WTC11 (cell line): ENCODE measurements around the gene CLNK. TPM values are rescaled to one million over a fixed set of nuclear protein-coding genes. Genes with fewer than 3 reads are reported as not detected.

Source experiments
- ATAC-seq: fragments of 200-7000 bp; cut with Tn5 transposase; 2 replicates; pipeline ENCODE4 v1.10.0; 2021; ENCODE audit warnings: mild to moderate bottlenecking, moderate library complexity
- CTCF ChIA-PET: fragments of 300-600 bp; sonication (Branson Sonifier 250); formaldehyde crosslinking; loops from one replicate; lab custom pipeline; 2021; ENCODE audit warnings: antibody characterized with exemption; lab: Charles Lee
- POLR2A ChIA-PET: fragments of 350-600 bp; sonication (Branson Sonifier 250); formaldehyde crosslinking; loops from one replicate; lab custom pipeline; 2021; ENCODE audit warnings: antibody characterized with exemption; lab: Charles Lee
- DNase-seq: peaks from one replicate; pipeline ENCODE4 v3.0.0; 2021; ENCODE audit warnings: low spot score
- H3K27ac Mint-ChIP-seq: 2 replicates; pipeline ENCODE4 v1.8.0; 2021; ENCODE audit warnings: mixed read lengths
- H3K27me3 Mint-ChIP-seq: 2 replicates; pipeline ENCODE4 v1.8.0; 2021; ENCODE audit warnings: low read depth, mild to moderate bottlenecking, moderate library complexity, mixed read lengths
- H3K36me3 Mint-ChIP-seq: 2 replicates; pipeline ENCODE4 v1.8.0; 2021; ENCODE audit warnings: mixed read lengths
- H3K4me1 Mint-ChIP-seq: 2 replicates; pipeline ENCODE4 v1.8.0; 2022; ENCODE audit warnings: mixed read lengths
- H3K4me3 Mint-ChIP-seq: 2 replicates; pipeline ENCODE4 v1.8.0; 2021; ENCODE audit warnings: mild to moderate bottlenecking, moderate library complexity, mixed read lengths
- H3K9me3 Mint-ChIP-seq: 2 replicates; pipeline ENCODE4 v1.8.0; 2021; ENCODE audit warnings: mixed read lengths
- ATF1 ChIP-seq: sonication (generic); formaldehyde crosslinking; IDR thresholded peaks from 2 replicates; pipeline ENCODE4 v1.8.1; 2023; ENCODE audit warnings: mild to moderate bottlenecking, moderate library complexity, missing genetic modification reagents
- ATF2 ChIP-seq: sonication (generic); formaldehyde crosslinking; IDR thresholded peaks from 2 replicates; pipeline ENCODE4 v1.8.1; 2022; ENCODE audit warnings: low read depth, missing genetic modification reagents, borderline replicate concordance
- CBFB ChIP-seq: sonication (generic); formaldehyde crosslinking; IDR thresholded peaks from 2 replicates; pipeline ENCODE4 v1.8.1; 2022; ENCODE audit warnings: mild to moderate bottlenecking, low read depth, missing genetic modification reagents
- CREB1 ChIP-seq: sonication (generic); formaldehyde crosslinking; IDR thresholded peaks from 2 replicates; pipeline ENCODE4 v1.8.0; 2023; ENCODE audit warnings: mild to moderate bottlenecking, missing genetic modification reagents
- CTCF ChIP-seq: fragments of 200-600 bp; IDR thresholded peaks from 2 replicates; pipeline ENCODE4 v1.8.0; 2022; ENCODE audit warnings: antibody characterized with exemption
- E2F1 ChIP-seq: sonication (generic); formaldehyde crosslinking; IDR thresholded peaks from 2 replicates; pipeline ENCODE4 v1.8.0; 2022; ENCODE audit warnings: mild to moderate bottlenecking, missing genetic modification reagents
- E2F5 ChIP-seq: sonication (generic); formaldehyde crosslinking; IDR thresholded peaks from 2 replicates; pipeline ENCODE4 v1.8.1; 2022; ENCODE audit warnings: mild to moderate bottlenecking, moderate library complexity, missing genetic modification reagents
- ELF4 ChIP-seq: sonication (generic); formaldehyde crosslinking; IDR thresholded peaks from 2 replicates; pipeline ENCODE4 v1.8.1; 2022; ENCODE audit warnings: low read depth, mild to moderate bottlenecking, moderate library complexity, missing genetic modification reagents
- ETV6 ChIP-seq: sonication (generic); formaldehyde crosslinking; IDR thresholded peaks from 2 replicates; pipeline ENCODE4 v1.8.1; 2022; ENCODE audit warnings: mild to moderate bottlenecking, missing genetic modification reagents
- FOXJ3 ChIP-seq: sonication (generic); formaldehyde crosslinking; IDR thresholded peaks from 2 replicates; pipeline ENCODE4 v1.9.0; 2021; ENCODE audit warnings: missing genetic modification reagents, mild to moderate bottlenecking, borderline replicate concordance
- FOXK1 ChIP-seq: sonication (generic); formaldehyde crosslinking; IDR thresholded peaks from 2 replicates; pipeline ENCODE4 v1.8.0; 2022; ENCODE audit warnings: mild to moderate bottlenecking, moderate library complexity, missing genetic modification reagents
- IRF1 ChIP-seq: sonication (generic); formaldehyde crosslinking; IDR thresholded peaks from 2 replicates; pipeline ENCODE4 v1.8.0; 2023; ENCODE audit warnings: missing genetic modification reagents
- MAX ChIP-seq: sonication (generic); formaldehyde crosslinking; IDR thresholded peaks from 2 replicates; pipeline ENCODE4 v1.8.0; 2022; ENCODE audit warnings: mild to moderate bottlenecking, missing genetic modification reagents
- MYBL2 ChIP-seq: sonication (generic); formaldehyde crosslinking; IDR thresholded peaks from 2 replicates; pipeline ENCODE4 v1.8.1; 2023; ENCODE audit warnings: mild to moderate bottlenecking, moderate library complexity, missing genetic modification reagents
- NFE2L1 ChIP-seq: sonication (generic); formaldehyde crosslinking; IDR thresholded peaks from 2 replicates; pipeline ENCODE4 v1.8.1; 2023; ENCODE audit warnings: missing genetic modification reagents
- NFYB ChIP-seq: sonication (generic); formaldehyde crosslinking; conservative IDR thresholded peaks from 2 replicates; pipeline ENCODE4 v1.8.0; 2022; ENCODE audit warnings: low read depth, missing genetic modification reagents
- NR3C1 ChIP-seq: sonication (generic); formaldehyde crosslinking; conservative IDR thresholded peaks from 2 replicates; pipeline ENCODE4 v1.8.1; 2023; ENCODE audit warnings: low read depth, mild to moderate bottlenecking, missing genetic modification reagents
- PREB ChIP-seq: sonication (generic); formaldehyde crosslinking; IDR thresholded peaks from 2 replicates; pipeline ENCODE4 v1.8.1; 2022; ENCODE audit warnings: mild to moderate bottlenecking, missing genetic modification reagents, moderate library complexity, borderline replicate concordance
- SP1 ChIP-seq: sonication (generic); formaldehyde crosslinking; conservative IDR thresholded peaks from 2 replicates; pipeline ENCODE4 v1.8.1; 2022; ENCODE audit warnings: missing genetic modification reagents
- ZBTB21 ChIP-seq: sonication (generic); formaldehyde crosslinking; IDR thresholded peaks from 2 replicates; pipeline ENCODE4 v1.8.1; 2023; ENCODE audit warnings: mild to moderate bottlenecking, missing genetic modification reagents, borderline replicate concordance
- ZNF121 ChIP-seq: sonication (generic); formaldehyde crosslinking; IDR thresholded peaks from 2 replicates; pipeline ENCODE4 v1.8.0; 2023; ENCODE audit warnings: missing genetic modification reagents
- ZNF423 ChIP-seq: fragments of 250-450 bp; sonication (Bioruptor Pico); IDR thresholded peaks from 2 replicates; pipeline ENCODE4 v2.1.2; 2022; ENCODE audit warnings: mild to moderate bottlenecking, moderate library complexity
- ZNF512 ChIP-seq: sonication (generic); formaldehyde crosslinking; IDR thresholded peaks from 2 replicates; pipeline ENCODE4 v1.8.1; 2022; ENCODE audit warnings: missing genetic modification reagents, borderline replicate concordance
- total RNA-seq: library from RNA; stranded (reverse); gene quantifications from 3 replicates; pipeline ENCODE4 v1.2.3, GENCODE V29; 2021

The CLNK gene
- total RNA-seq, 1 experiment from 2014 or later = not detected

GRCh38 chr4:10461850-10462400, 222.6 kb downstream of the CLNK start:
- ChIA-PET POLR2A (no interaction called here), CTCF (interaction anchor here (0.8 to 2.2 kb wide), 42 partner anchors 9 to 1452 kb away, joined by 3 to 47 read pairs (median 5); no protein-coding TSS in a partner anchor)
- TF ChIP-seq E2F1 (CRISPR knock-in tag) = no peak
- no peak for TF ChIP-seq CREB1
- TF ChIP-seq SP1 (CRISPR knock-in tag) = no peak
- TF ChIP-seq CBFB (CRISPR knock-in tag) = no peak
- no peak for TF ChIP-seq ZBTB21
- no peak for TF ChIP-seq ATF1
- TF ChIP-seq ATF2 (CRISPR knock-in tag) = no peak
- H3K9me3 Mint-ChIP-seq = no peaks in the 10 kb centered on the region
- peaks cover 82% of the 10 kb centered on the region for H3K27me3 Mint-ChIP-seq
- no peaks in the 10 kb centered on the region for H3K36me3 Mint-ChIP-seq
- H3K4me3 Mint-ChIP-seq = peak overlapping the region; percentile 89
- H3K4me1 Mint-ChIP-seq = peaks cover 13% of the 10 kb centered on the region
- DNase-seq = peak; percentile 21
- no peak overlapping the region for H3K27ac Mint-ChIP-seq
- ATAC-seq = peak; percentile 15

- Mint-ChIP-seq H3K4me3 (peak overlapping the region; percentile 89), H3K36me3 (no peaks in the 10 kb centered on the region), H3K4me1 (peaks cover 16% of the 10 kb centered on the region), H3K27me3 (peaks cover 84% of the 10 kb centered on the region), H3K9me3 (no peaks in the 10 kb centered on the region), H3K27ac (no peak overlapping the region)
- peak; percentile 81 for ATAC-seq
- ChIA-PET CTCF (interaction anchor here (0.7 to 2.2 kb wide), 45 partner anchors 8 to 1453 kb away, joined by 3 to 47 read pairs (median 5); no protein-coding TSS in a partner anchor), POLR2A (no interaction called here)
- DNase-seq = peak; percentile 68
- TF ChIP-seq ZNF512 (CRISPR knock-in tag) (no peak), ATF1 (no peak), MAX (peak; percentile 65; the same call in 1 of the 2 replicates), FOXK1 (CRISPR knock-in tag) (peak; percentile 63; the same call in 1 of the 2 replicates), PREB (CRISPR knock-in tag) (no peak), FOXJ3 (CRISPR knock-in tag) (no peak), ZNF423 (CRISPR knock-in tag) (no peak), NFYB (CRISPR knock-in tag) (no peak), CBFB (CRISPR knock-in tag) (no peak), IRF1 (no peak), MYBL2 (CRISPR knock-in tag) (0 out of 2 replicates have a peak, but pooled peaks have one; percentile 44), CTCF (peak; percentile 98), ZNF121 (0 out of 2 replicates have a peak, but pooled peaks have one; percentile 2), ETV6 (CRISPR knock-in tag) (peak; percentile 35; the same call in 1 of the 2 replicates), NR3C1 (CRISPR knock-in tag) (no peak), ELF4 (CRISPR knock-in tag) (no peak), E2F5 (CRISPR knock-in tag) (0 out of 2 replicates have a peak, but pooled peaks have one; percentile 70), NFE2L1 (CRISPR knock-in tag) (no peak)
Measured at GRCh38 chr4:10461091-10461849, 223.3 kb downstream of the CLNK start.
